ENCODE results near the gene CFAP161. TPM values are rescaled to one million over a fixed set of nuclear protein-coding genes. Genes with fewer than 3 reads are reported as not detected.

The CFAP161 gene, protein sequence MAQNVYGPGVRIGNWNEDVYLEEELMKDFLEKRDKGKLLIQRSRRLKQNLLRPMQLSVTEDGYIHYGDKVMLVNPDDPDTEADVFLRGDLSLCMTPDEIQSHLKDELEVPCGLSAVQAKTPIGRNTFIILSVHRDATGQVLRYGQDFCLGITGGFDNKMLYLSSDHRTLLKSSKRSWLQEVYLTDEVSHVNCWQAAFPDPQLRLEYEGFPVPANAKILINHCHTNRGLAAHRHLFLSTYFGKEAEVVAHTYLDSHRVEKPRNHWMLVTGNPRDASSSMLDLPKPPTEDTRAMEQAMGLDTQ
- polyA plus RNA-seq (2012; ENCODE audit: insufficient read length, low read depth), result not detected

DNA sequence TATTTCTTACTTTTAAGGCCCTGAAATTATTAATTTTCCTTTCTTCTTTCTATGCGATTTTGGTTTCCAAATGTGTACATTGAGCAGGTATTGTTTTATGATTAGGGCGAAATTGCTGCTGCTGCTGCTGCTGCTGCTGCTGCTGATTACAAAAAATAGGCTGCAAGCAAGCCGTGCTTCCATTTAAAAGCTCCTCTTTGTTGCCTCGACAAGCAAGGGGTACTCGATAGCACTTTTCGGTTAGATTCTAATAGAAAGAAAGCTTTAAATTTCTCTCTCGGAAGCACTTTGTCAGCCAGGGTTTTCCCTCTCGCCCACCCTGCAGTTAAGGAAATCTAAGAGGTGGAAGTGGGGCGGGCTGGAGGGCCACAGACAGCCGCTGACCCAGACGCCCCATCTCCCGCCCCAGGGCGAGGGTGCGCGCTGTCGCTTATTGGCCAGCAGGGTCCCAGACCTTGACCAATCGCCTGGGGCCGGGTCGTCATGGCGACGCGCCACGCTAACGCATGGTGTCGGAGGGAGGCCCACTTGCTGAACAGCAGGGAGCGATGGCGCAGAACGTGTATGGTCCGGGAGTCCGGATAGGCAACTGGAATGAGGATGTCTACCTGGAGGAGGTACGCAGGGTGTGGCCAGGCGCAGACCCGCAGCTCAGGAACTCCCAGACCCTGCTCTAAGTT is at the start of gene CFAP161:
Gene CFAP161, plus strand, starts transcription at position 489 of the 680 bp plus-strand sequence. Its CDS starts 60 bp downstream, at position 549.
- TF ChIP-seq TAF1 (IDR thresholded peaks at IDR 0.05; ENCODE audit: borderline replicate concordance, insufficient read depth, low read length), result no peak
- TF ChIP-seq SIN3A (IDR thresholded peaks at IDR 0.05; ENCODE audit: borderline replicate concordance, insufficient read depth, low read length), result no peak
- no peak for TF ChIP-seq POLR2AphosphoS5 (IDR thresholded peaks at IDR 0.05; ENCODE audit: low read depth, low read length)

DNA sequence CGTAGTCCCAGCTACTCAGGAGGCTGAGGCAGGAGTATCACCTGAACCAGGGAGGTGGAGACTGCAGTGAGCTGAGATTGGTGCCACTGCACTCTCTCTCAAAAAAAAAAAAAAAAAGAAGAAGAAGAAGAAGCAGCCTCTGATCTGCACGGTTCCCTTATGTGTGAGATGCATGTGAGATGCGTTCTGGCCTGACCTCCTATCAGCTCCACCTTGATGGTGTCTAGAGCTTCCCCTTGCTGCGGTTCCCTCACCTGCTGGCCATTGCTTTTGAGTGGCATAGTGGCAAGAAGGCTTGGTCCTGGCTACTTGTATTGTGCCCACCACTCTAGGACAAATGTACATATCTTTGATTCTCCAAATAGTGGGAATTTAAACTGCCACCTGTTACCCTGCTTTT is 49.4 kb upstream of the CFAP161 start:
- TF ChIP-seq FOXP2 (optimal IDR thresholded peaks at IDR 0.05; ENCODE audit: borderline replicate concordance, extremely low read depth, extremely low read length, insufficient read depth) (no peak), SIN3A (IDR thresholded peaks at IDR 0.05; ENCODE audit: borderline replicate concordance, insufficient read depth, low read length) (no peak), TAF1 (IDR thresholded peaks at IDR 0.05; ENCODE audit: borderline replicate concordance, insufficient read depth, low read length) (no peak), POLR2AphosphoS5 (IDR thresholded peaks at IDR 0.05; ENCODE audit: low read depth, low read length) (no peak)
- TF ChIP-seq, protein P1, sequence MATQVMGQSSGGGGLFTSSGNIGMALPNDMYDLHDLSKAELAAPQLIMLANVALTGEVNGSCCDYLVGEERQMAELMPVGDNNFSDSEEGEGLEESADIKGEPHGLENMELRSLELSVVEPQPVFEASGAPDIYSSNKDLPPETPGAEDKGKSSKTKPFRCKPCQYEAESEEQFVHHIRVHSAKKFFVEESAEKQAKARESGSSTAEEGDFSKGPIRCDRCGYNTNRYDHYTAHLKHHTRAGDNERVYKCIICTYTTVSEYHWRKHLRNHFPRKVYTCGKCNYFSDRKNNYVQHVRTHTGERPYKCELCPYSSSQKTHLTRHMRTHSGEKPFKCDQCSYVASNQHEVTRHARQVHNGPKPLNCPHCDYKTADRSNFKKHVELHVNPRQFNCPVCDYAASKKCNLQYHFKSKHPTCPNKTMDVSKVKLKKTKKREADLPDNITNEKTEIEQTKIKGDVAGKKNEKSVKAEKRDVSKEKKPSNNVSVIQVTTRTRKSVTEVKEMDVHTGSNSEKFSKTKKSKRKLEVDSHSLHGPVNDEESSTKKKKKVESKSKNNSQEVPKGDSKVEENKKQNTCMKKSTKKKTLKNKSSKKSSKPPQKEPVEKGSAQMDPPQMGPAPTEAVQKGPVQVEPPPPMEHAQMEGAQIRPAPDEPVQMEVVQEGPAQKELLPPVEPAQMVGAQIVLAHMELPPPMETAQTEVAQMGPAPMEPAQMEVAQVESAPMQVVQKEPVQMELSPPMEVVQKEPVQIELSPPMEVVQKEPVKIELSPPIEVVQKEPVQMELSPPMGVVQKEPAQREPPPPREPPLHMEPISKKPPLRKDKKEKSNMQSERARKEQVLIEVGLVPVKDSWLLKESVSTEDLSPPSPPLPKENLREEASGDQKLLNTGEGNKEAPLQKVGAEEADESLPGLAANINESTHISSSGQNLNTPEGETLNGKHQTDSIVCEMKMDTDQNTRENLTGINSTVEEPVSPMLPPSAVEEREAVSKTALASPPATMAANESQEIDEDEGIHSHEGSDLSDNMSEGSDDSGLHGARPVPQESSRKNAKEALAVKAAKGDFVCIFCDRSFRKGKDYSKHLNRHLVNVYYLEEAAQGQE (IDR thresholded peaks at IDR 0.05; ENCODE audit: insufficient read depth in 1 of 2, low read depth in 2 of 2, low read length in 2 of 2), result no peak

DNA sequence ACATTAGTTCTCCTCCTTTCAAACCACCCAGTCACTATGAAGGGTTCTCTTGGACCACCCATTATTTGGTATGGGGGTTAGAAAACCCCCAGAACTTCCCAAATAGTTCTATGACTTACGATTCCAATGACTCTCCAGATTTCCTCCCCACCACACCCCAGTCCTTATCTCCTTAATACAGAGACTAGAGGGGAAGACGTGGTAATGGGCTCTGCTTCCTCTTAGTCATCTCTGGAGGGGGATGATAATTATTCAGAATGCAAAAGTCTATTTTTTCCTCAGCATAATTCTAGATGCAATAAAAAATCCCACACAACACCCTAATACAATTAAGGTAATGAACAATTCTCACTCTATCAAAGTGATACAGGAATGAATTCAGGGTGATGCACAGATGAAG is 48.9 kb upstream of the CFAP161 start:
- TF ChIP-seq, protein P1 (IDR thresholded peaks at IDR 0.05; ENCODE audit: insufficient read depth in 1 of 2, low read depth in 2 of 2, low read length in 2 of 2), result no peak
- TF ChIP-seq TAF1 (IDR thresholded peaks at IDR 0.05; ENCODE audit: borderline replicate concordance, insufficient read depth, low read length) (no peak), FOXP2 (optimal IDR thresholded peaks at IDR 0.05; ENCODE audit: borderline replicate concordance, extremely low read depth, extremely low read length, insufficient read depth) (no peak), POLR2AphosphoS5 (IDR thresholded peaks at IDR 0.05; ENCODE audit: low read depth, low read length) (no peak), SIN3A (IDR thresholded peaks at IDR 0.05; ENCODE audit: borderline replicate concordance, insufficient read depth, low read length) (no peak)

DNA sequence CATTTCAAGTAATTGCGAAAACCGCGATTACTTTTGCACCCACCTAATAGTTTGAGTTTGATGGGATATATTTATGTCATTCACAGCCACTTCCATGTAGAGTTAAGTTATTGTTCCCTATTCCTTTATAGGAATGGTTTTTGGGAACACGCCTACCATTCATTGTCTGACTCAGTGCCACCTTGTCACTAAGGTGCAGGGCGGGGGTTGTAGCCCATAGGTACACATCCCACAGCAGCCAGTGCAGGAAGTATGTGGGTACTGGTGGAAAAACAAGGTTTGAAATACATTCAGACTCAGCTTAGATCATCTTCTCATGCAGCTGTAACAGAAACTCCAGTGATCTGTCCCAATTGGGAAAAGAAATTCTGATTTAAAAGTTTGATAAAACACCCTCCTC is 48.2 kb upstream of the CFAP161 start:
- TF ChIP-seq, protein P1 (IDR thresholded peaks at IDR 0.05; ENCODE audit: insufficient read depth in 1 of 2, low read depth in 2 of 2, low read length in 2 of 2), result no peak
- TF ChIP-seq POLR2AphosphoS5 (IDR thresholded peaks at IDR 0.05; ENCODE audit: low read depth, low read length), result no peak
- TF ChIP-seq SIN3A (IDR thresholded peaks at IDR 0.05; ENCODE audit: borderline replicate concordance, insufficient read depth, low read length), result no peak
- no peak for TF ChIP-seq FOXP2 (optimal IDR thresholded peaks at IDR 0.05; ENCODE audit: borderline replicate concordance, extremely low read depth, extremely low read length, insufficient read depth)
- no peak for TF ChIP-seq TAF1 (IDR thresholded peaks at IDR 0.05; ENCODE audit: borderline replicate concordance, insufficient read depth, low read length)

DNA sequence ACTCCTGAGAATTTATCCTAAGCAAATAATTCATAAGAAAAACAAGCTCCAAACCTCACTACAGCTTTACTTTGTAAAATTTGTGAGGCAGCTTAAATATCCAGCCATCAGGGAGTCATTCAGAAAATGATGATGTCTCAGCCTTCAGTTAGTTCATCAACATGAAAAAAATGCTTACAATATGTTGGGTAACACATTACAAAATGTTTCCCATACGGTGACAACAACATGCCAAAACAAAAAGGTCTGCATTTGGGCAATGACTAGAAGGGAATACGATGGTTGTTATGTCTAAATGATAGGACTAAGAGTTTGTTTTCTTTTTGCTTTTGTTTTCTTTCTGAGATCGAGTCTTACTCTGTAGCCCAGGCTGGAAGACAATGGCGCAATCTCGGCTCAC is 47.0 kb upstream of the CFAP161 start:
- no peak for TF ChIP-seq TAF1 (IDR thresholded peaks at IDR 0.05; ENCODE audit: borderline replicate concordance, insufficient read depth, low read length)
- TF ChIP-seq FOXP2 (optimal IDR thresholded peaks at IDR 0.05; ENCODE audit: borderline replicate concordance, extremely low read depth, extremely low read length, insufficient read depth), result no peak
- TF ChIP-seq POLR2AphosphoS5 (IDR thresholded peaks at IDR 0.05; ENCODE audit: low read depth, low read length), result no peak
- TF ChIP-seq SIN3A (IDR thresholded peaks at IDR 0.05; ENCODE audit: borderline replicate concordance, insufficient read depth, low read length), result no peak
- TF ChIP-seq, protein P1 (IDR thresholded peaks at IDR 0.05; ENCODE audit: insufficient read depth in 1 of 2, low read depth in 2 of 2, low read length in 2 of 2), result no peak
